Measurements from ENCODE around the gene ABCC5.

ABCC5 gene

GRCh38 chr3:183980403-183980802 lies 37.3 kb downstream of the ABCC5 start:
- Mint-ChIP-seq H3K4me1 (peaks cover 14% of the 10 kb centered on the region), H3K36me3 (no peaks in the 10 kb centered on the region), H3K9me3 (no peaks in the 10 kb centered on the region), H3K27ac (no peak overlapping the region), H3K4me3 (no peak overlapping the region), H3K27me3 (no peaks in the 10 kb centered on the region)
- no peak for DNase-seq
- CTCF ChIA-PET: no interaction called here

GRCh38 chr3:183975981-183976662 lies 41.6 kb downstream of the ABCC5 start:
- Mint-ChIP-seq H3K36me3 (no peaks in the 10 kb centered on the region), H3K4me1 (peaks cover 5% of the 10 kb centered on the region), H3K27me3 (no peaks in the 10 kb centered on the region), H3K9me3 (no peaks in the 10 kb centered on the region), H3K4me3 (no peak overlapping the region), H3K27ac (no peak overlapping the region)
- DNase-seq: no peak
- CTCF ChIA-PET: no interaction called here

GRCh38 chr3:183968666-183969245 lies 48.9 kb downstream of the ABCC5 start:
- Mint-ChIP-seq H3K36me3 (no peaks in the 10 kb centered on the region), H3K9me3 (no peaks in the 10 kb centered on the region), H3K27me3 (no peaks in the 10 kb centered on the region), H3K4me3 (no peak overlapping the region), H3K4me1 (no peaks in the 10 kb centered on the region), H3K27ac (no peak overlapping the region)
- DNase-seq: no peak
- CTCF ChIA-PET: no interaction called here

GRCh38 chr3:183967693-183968092 lies 50.0 kb downstream of the ABCC5 start:
- Mint-ChIP-seq H3K27me3 (no peaks in the 10 kb centered on the region), H3K4me1 (no peaks in the 10 kb centered on the region), H3K9me3 (no peaks in the 10 kb centered on the region), H3K4me3 (no peak overlapping the region), H3K36me3 (no peaks in the 10 kb centered on the region), H3K27ac (no peak overlapping the region)
- CTCF ChIA-PET: no interaction called here
- DNase-seq: no peak

GRCh38 chr3:183966361-183966791 lies 51.3 kb downstream of the ABCC5 start:
- H3K27ac Mint-ChIP-seq: no peak overlapping the region
- DNase-seq: no peak
- no peak overlapping the region for H3K4me3 Mint-ChIP-seq
- CTCF ChIA-PET: no interaction called here
- no peaks in the 10 kb centered on the region for H3K27me3 Mint-ChIP-seq
- no peaks in the 10 kb centered on the region for H3K36me3 Mint-ChIP-seq
- no peaks in the 10 kb centered on the region for H3K9me3 Mint-ChIP-seq
- no peaks in the 10 kb centered on the region for H3K4me1 Mint-ChIP-seq

- H3K36me3 Mint-ChIP-seq: peaks cover 2% of the 10 kb centered on the region
- DNase-seq: no peak
- H3K27me3 Mint-ChIP-seq: no peaks in the 10 kb centered on the region
- no peak overlapping the region for H3K4me3 Mint-ChIP-seq
- CTCF ChIA-PET: no interaction called here
- no peak overlapping the region for H3K27ac Mint-ChIP-seq
- no peaks in the 10 kb centered on the region for H3K4me1 Mint-ChIP-seq
- H3K9me3 Mint-ChIP-seq: no peaks in the 10 kb centered on the region
Measured at GRCh38 chr3:183962807-183963206, 54.9 kb downstream of the ABCC5 start.

- CTCF ChIA-PET: no interaction called here
- H3K4me3 Mint-ChIP-seq: no peak overlapping the region
- DNase-seq: no peak
- no peak overlapping the region for H3K27ac Mint-ChIP-seq
- peaks cover 1% of the 10 kb centered on the region for H3K9me3 Mint-ChIP-seq
- H3K27me3 Mint-ChIP-seq: no peaks in the 10 kb centered on the region
- H3K36me3 Mint-ChIP-seq: peaks cover 5% of the 10 kb centered on the region
- H3K4me1 Mint-ChIP-seq: no peaks in the 10 kb centered on the region
Measured at GRCh38 chr3:183959214-183959613, 58.5 kb downstream of the ABCC5 start.

- Mint-ChIP-seq H3K36me3 (peaks cover 5% of the 10 kb centered on the region), H3K27ac (peak overlapping the region; percentile 24), H3K27me3 (no peaks in the 10 kb centered on the region), H3K4me3 (no peak overlapping the region), H3K4me1 (no peaks in the 10 kb centered on the region), H3K9me3 (peaks cover 1% of the 10 kb centered on the region)
- CTCF ChIA-PET: no interaction called here
- DNase-seq: no peak
Measured at GRCh38 chr3:183958775-183959174, 58.9 kb downstream of the ABCC5 start.

- Mint-ChIP-seq H3K4me3 (no peak overlapping the region), H3K36me3 (peaks cover 5% of the 10 kb centered on the region), H3K27ac (no peak overlapping the region), H3K27me3 (no peaks in the 10 kb centered on the region), H3K9me3 (peaks cover 1% of the 10 kb centered on the region), H3K4me1 (no peaks in the 10 kb centered on the region)
- no peak for DNase-seq
- CTCF ChIA-PET: no interaction called here
Measured at GRCh38 chr3:183958226-183958625, 59.5 kb downstream of the ABCC5 start.

GRCh38 chr3:183954875-183955274 lies 62.8 kb downstream of the ABCC5 start:
- Mint-ChIP-seq H3K27ac (no peak overlapping the region), H3K4me1 (no peaks in the 10 kb centered on the region), H3K4me3 (no peak overlapping the region), H3K9me3 (peaks cover 1% of the 10 kb centered on the region), H3K36me3 (peaks cover 7% of the 10 kb centered on the region), H3K27me3 (no peaks in the 10 kb centered on the region)
- no peak for DNase-seq
- CTCF ChIA-PET: no interaction called here

- Mint-ChIP-seq H3K27me3 (no peaks in the 10 kb centered on the region), H3K9me3 (peaks cover 1% of the 10 kb centered on the region), H3K36me3 (peaks cover 7% of the 10 kb centered on the region), H3K4me1 (no peaks in the 10 kb centered on the region), H3K4me3 (no peak overlapping the region), H3K27ac (no peak overlapping the region)
- CTCF ChIA-PET: interaction anchor here (1.2 kb wide), 1 partner anchor 50 kb away, joined by 3 read pairs; no protein-coding TSS in a partner anchor
- no peak for DNase-seq
Measured at GRCh38 chr3:183953471-183954070, 64.1 kb downstream of the ABCC5 start.

GRCh38 chr3:183951459-183951858 lies 66.2 kb downstream of the ABCC5 start:
- peaks cover 1% of the 10 kb centered on the region for H3K9me3 Mint-ChIP-seq
- DNase-seq: no peak
- H3K27me3 Mint-ChIP-seq: no peaks in the 10 kb centered on the region
- H3K27ac Mint-ChIP-seq: no peak overlapping the region
- H3K36me3 Mint-ChIP-seq: peaks cover 5% of the 10 kb centered on the region
- CTCF ChIA-PET: no interaction called here
- no peaks in the 10 kb centered on the region for H3K4me1 Mint-ChIP-seq
- H3K4me3 Mint-ChIP-seq: no peak overlapping the region

GRCh38 chr3:183949690-183950089 lies 68.0 kb downstream of the ABCC5 start:
- no peak for DNase-seq
- Mint-ChIP-seq H3K4me1 (no peaks in the 10 kb centered on the region), H3K4me3 (no peak overlapping the region), H3K27ac (no peak overlapping the region), H3K27me3 (no peaks in the 10 kb centered on the region), H3K36me3 (peaks cover 2% of the 10 kb centered on the region), H3K9me3 (no peaks in the 10 kb centered on the region)
- CTCF ChIA-PET: no interaction called here

- no peaks in the 10 kb centered on the region for H3K9me3 Mint-ChIP-seq
- no peaks in the 10 kb centered on the region for H3K27me3 Mint-ChIP-seq
- H3K36me3 Mint-ChIP-seq: peaks cover 2% of the 10 kb centered on the region
- no peaks in the 10 kb centered on the region for H3K4me1 Mint-ChIP-seq
- H3K27ac Mint-ChIP-seq: no peak overlapping the region
- no peak for DNase-seq
- CTCF ChIA-PET: interaction anchor here (1.2 to 1.5 kb wide), 2 partner anchors 12 to 281 kb away, joined by 3 read pairs; no protein-coding TSS in a partner anchor
- H3K4me3 Mint-ChIP-seq: no peak overlapping the region
Measured at GRCh38 chr3:183946037-183946436, 71.6 kb downstream of the ABCC5 start.

GRCh38 chr3:183944775-183945174 lies 72.9 kb downstream of the ABCC5 start:
- H3K36me3 Mint-ChIP-seq: no peaks in the 10 kb centered on the region
- H3K4me1 Mint-ChIP-seq: no peaks in the 10 kb centered on the region
- H3K27me3 Mint-ChIP-seq: no peaks in the 10 kb centered on the region
- no peak for DNase-seq
- peak overlapping the region; percentile 46 for H3K27ac Mint-ChIP-seq
- H3K9me3 Mint-ChIP-seq: no peaks in the 10 kb centered on the region
- H3K4me3 Mint-ChIP-seq: no peak overlapping the region
- CTCF ChIA-PET: interaction anchor here (1.5 kb wide), 1 partner anchor 282 kb away, joined by 3 read pairs; no protein-coding TSS in a partner anchor
